AG04449 (cell line): Measurements from ENCODE around the gene AP2A2.

Experiments
- CTCF ChIA-PET: fragments of 350-600 bp; formaldehyde crosslinking; extraction: SDS; loops from one replicate; lab custom pipeline; 2021; ENCODE audit warnings: antibody characterized with exemption; lab: Yijun Ruan, JAX
- POLR2A ChIA-PET: fragments of 400-600, 350-600 bp; formaldehyde crosslinking; extraction: SDS; loops from one replicate; lab custom pipeline; 2020; ENCODE audit warnings: antibody characterized with exemption, inconsistent platforms; lab: Yijun Ruan, JAX
- DNase-seq: peaks from one replicate; pipeline ENCODE4 v3.0.0-alpha.2; 2010; ENCODE audit warnings: low read depth, low spot score
- H3K4me3 ChIP-seq: 2 replicates; pipeline ENCODE4 v1.5.1; 2011; ENCODE audit warnings: low read depth, mild to moderate bottlenecking, control low read depth, low read length
- CTCF ChIP-seq: IDR thresholded peaks from one replicate; pipeline ENCODE4 v1.5.1; 2011; ENCODE audit warnings: mild to moderate bottlenecking, moderate library complexity, low read length, control low read depth, inconsistent platforms; ENCODE audit not compliant: insufficient read depth; ENCODE audit errors: missing control alignments

AP2A2 gene

GRCh38 chr11:1001617-1002405 is 76.1 kb downstream of the AP2A2 start:
- DNase-seq: no peak
- ChIA-PET CTCF (no interaction called here), POLR2A (no interaction called here)
- no peak for TF ChIP-seq CTCF
- no peak overlapping the region for H3K4me3 ChIP-seq

- no peak overlapping the region for H3K4me3 ChIP-seq
- POLR2A ChIA-PET: no interaction called here
- DNase-seq: no peak
- CTCF ChIA-PET: no interaction called here
- TF ChIP-seq CTCF: no peak
Measured at GRCh38 chr11:1002406-1002984, 76.8 kb downstream of the AP2A2 start.

DNA sequence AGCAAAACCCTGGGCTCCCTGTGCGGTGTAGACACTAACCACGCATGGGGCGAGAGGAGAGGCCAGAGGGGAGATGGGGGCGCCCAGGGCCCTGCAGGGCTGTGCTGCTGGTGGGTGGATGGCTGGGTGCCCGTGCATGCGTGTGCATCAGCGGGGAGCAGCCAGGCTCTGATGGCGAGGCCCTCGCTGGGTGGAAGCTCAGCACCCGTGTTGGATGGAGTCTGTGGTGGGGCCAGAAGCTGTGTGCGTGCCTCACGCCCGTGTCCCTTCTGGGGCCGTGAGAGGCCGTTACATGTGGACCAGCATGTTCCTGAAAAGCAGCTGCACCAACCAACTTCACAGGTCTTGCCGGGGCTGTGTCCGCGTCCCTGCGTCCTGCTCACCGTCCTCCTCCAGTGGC is 77.5 kb downstream of the AP2A2 start:
- POLR2A ChIA-PET: no interaction called here
- CTCF ChIA-PET: no interaction called here
- H3K4me3 ChIP-seq: no peak overlapping the region
- no peak for TF ChIP-seq CTCF
- DNase-seq: no peak

GRCh38 chr11:1005928-1006327 is 80.3 kb downstream of the AP2A2 start:
- no peak for DNase-seq
- ChIA-PET CTCF (no interaction called here), POLR2A (no interaction called here)
- TF ChIP-seq CTCF: no peak
- no peak overlapping the region for H3K4me3 ChIP-seq

GRCh38 chr11:1006762-1007161 is 81.1 kb downstream of the AP2A2 start:
- no peak overlapping the region for H3K4me3 ChIP-seq
- POLR2A ChIA-PET: no interaction called here
- CTCF ChIA-PET: no interaction called here
- no peak for TF ChIP-seq CTCF
- no peak for DNase-seq

DNA sequence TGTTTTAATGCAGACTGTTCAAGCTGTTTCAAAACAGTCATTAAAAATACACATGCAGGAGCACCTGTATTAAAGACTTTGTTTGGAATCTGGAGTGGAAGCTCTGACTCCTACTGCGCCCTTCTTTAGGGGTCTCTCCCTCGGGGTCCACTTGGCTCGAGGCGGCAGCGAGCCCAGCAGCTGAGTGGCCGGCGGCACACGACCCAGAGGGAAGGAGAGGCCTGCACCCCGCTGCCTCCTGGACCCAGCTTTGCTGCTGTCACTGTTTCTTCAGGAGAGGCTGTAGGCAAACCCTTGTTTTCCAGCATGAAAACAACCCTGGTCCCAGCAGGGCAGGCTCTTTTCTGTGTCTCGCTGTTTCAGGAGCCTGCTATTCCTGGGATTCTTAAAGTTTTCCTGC is 81.6 kb downstream of the AP2A2 start:
- ChIA-PET CTCF (interaction anchor here (1.0 kb wide), 1 partner anchor 31 kb away, joined by 3 read pairs; no protein-coding TSS in a partner anchor), POLR2A (interaction anchor here (0.6 kb wide), 1 partner anchor 76 kb away, joined by 3 read pairs; no protein-coding TSS in a partner anchor)
- no peak overlapping the region for H3K4me3 ChIP-seq
- TF ChIP-seq CTCF: no peak
- DNase-seq: no peak
